Right atrium auricular region (tissue), 2 donors: ENCODE measurements around the gene LILRB3. TPM values are rescaled to one million over a fixed set of nuclear protein-coding genes. Genes with fewer than 3 reads are reported as not detected.

Experiments
- DNase-seq: peaks from one replicate; pipeline ENCODE4 v3.0.0-alpha.2; 2019; ENCODE audit warnings: low spot score
- H3K27ac ChIP-seq, 2 donors: fragments of 200-600 bp; sonication (generic); 1 replicate in 1 of 2; 2 replicates in 1 of 2; pipeline ENCODE4 v1.5.1; 2016 to 2019
- H3K27me3 ChIP-seq, 2 donors: fragments of 200-600 bp; sonication (generic); one replicate each; pipeline versions ENCODE4 v1.5.1 to v1.6.0; 2017 to 2019
- H3K36me3 ChIP-seq: fragments of 200-600 bp; sonication (generic); one replicate; pipeline ENCODE4 v1.5.1; 2016
- H3K4me1 ChIP-seq, 2 donors: fragments of 200-600 bp; sonication (generic); one replicate each; pipeline versions ENCODE4 v1.5.1 to v1.6.0; 2017 to 2019
- H3K4me3 ChIP-seq, 2 donors: fragments of 200-600 bp; sonication (generic); 1 replicate in 1 of 2; 2 replicates in 1 of 2; pipeline ENCODE4 v1.5.1; 2017 to 2019; ENCODE audit warnings: mild to moderate bottlenecking in 1 of 2, moderate library complexity in 1 of 2
- H3K9me3 ChIP-seq, 2 donors: fragments of 200-600 bp; sonication (generic); one replicate each; pipeline ENCODE4 v1.5.1; 2019
- total RNA-seq, 2 donors: library from RNA; depleted of rRNA; stranded (reverse); fragments of >200 nt; gene quantifications; one replicate each; pipeline ENCODE4 v1.1.0, GENCODE V29; 2016
- TF ChIP-seq, protein P1 (sequence below), 2 donors: fragments of 200-600 bp; sonication (generic); IDR thresholded peaks; one replicate each; pipeline ENCODE4 v1.5.1; 2019; ENCODE audit warnings: antibody characterized with exemption in 2 of 2

Gene LILRB3
- total RNA-seq, 2 donors from 2014 or later: 2.0 to 8.8 TPM

DNA sequence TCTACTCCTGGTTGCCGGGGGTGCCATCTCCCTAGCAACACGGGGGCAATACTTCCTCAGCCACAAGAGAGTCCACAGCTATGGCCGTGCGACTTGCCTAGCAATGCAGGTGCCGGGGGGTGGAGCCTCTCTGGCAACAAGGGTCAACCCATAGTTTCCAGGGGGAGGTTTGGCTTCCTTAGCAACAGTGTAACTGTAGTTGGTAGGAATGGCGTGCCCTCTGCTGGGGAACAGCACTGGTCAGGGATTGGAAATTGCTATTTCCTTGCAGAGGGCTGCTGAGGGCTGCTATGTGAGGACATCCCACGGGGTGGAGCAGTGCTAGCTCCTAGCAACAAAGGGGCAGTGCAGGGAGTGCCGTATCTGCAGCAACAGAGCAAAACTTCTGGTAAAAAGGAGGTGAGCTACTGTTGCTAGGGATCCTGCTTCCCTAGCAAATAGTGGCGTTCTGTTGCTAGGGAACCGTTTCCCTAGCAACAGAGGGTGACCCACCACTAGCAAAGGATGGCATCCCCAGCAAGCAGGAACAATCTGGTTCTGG is 42.8 kb downstream of the LILRB3 start:
- no peaks in the 10 kb centered on the region for H3K36me3 ChIP-seq
- DNase-seq: no peak
- no peaks in the 10 kb centered on the region for H3K4me1 ChIP-seq
- H3K27ac ChIP-seq: no peak overlapping the region
- no peak overlapping the region for H3K4me3 ChIP-seq
- no peaks in the 10 kb centered on the region for H3K9me3 ChIP-seq
- no peaks in the 10 kb centered on the region for H3K27me3 ChIP-seq
- TF ChIP-seq, protein P1, sequence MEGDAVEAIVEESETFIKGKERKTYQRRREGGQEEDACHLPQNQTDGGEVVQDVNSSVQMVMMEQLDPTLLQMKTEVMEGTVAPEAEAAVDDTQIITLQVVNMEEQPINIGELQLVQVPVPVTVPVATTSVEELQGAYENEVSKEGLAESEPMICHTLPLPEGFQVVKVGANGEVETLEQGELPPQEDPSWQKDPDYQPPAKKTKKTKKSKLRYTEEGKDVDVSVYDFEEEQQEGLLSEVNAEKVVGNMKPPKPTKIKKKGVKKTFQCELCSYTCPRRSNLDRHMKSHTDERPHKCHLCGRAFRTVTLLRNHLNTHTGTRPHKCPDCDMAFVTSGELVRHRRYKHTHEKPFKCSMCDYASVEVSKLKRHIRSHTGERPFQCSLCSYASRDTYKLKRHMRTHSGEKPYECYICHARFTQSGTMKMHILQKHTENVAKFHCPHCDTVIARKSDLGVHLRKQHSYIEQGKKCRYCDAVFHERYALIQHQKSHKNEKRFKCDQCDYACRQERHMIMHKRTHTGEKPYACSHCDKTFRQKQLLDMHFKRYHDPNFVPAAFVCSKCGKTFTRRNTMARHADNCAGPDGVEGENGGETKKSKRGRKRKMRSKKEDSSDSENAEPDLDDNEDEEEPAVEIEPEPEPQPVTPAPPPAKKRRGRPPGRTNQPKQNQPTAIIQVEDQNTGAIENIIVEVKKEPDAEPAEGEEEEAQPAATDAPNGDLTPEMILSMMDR (IDR thresholded peaks at IDR 0.05): peak in 1 of 2 donors; percentile 14

DNA sequence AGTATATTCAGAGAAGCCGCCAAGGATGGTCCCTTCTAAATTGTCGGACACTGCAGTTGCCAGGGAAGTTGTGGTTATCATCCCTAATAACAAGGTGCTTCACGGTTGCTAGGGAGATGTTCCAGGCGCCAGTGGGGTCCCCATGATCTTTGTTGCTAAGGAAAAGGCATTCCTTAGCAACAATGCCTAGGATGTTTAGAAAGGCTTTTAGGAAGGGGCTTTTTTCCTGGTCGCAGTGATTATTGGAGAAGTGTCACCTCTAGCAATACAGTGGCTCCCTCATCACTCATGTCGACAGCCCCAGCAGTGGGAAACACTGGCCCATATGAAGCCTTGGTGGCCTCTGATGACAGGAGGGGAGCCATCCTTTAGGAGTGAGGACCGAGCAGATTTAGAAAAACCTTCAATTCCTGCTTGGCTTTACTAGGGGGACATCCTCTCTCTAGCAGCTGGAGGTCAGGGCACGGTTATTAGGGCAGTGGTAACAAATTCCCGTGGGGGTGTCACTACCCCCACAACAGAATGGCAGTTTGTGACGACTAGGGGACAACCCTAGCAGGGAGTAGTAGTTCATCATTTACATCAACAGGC is 43.5 kb downstream of the LILRB3 start:
- Histone ChIP-seq H3K9me3 (no peaks in the 10 kb centered on the region), H3K36me3 (no peaks in the 10 kb centered on the region), H3K27me3 (no peaks in the 10 kb centered on the region), H3K4me3 (no peak overlapping the region), H3K4me1 (no peaks in the 10 kb centered on the region), H3K27ac (no peak overlapping the region)
- DNase-seq: no peak
- TF ChIP-seq, protein P1 (IDR thresholded peaks at IDR 0.05): no peak

DNA sequence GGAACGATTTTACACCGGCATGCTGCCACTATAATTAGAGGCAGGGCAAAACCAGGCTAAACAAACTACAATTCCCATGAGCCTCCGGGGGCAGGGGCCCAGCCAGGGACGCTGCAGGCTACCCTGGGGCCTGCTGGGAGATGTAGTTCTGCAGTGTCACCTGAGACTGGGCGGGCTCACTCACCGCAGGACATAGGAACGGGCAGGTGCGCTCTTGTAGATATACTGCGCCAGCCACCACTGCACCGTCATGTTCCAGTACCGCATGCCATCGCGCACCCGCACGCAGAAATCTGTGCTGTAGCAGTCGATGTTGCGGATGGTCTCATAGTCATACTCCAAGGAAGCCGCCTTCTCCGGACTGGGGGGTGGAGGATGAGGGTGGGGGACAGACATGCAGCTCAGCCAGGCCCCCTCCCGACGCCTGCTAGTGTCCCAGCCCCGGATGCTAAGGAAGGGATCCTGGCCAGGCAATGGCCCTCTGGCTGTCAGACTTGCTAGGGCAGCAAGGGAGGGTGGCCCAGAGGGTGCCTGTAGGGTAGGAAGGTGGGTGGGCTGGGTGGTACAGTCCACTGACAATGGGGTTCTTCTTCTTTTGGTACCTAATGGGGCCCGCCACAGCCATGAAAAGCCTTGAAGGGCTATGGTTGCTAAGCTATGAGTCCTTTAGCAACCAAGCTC is 44.1 kb downstream of the LILRB3 start:
- DNase-seq: no peak
- TF ChIP-seq, protein P1 (IDR thresholded peaks at IDR 0.05): no peak
- H3K4me1 ChIP-seq: no peaks in the 10 kb centered on the region
- H3K27ac ChIP-seq: no peak overlapping the region
- no peak overlapping the region for H3K4me3 ChIP-seq
- no peaks in the 10 kb centered on the region for H3K36me3 ChIP-seq
- H3K27me3 ChIP-seq: no peaks in the 10 kb centered on the region
- no peaks in the 10 kb centered on the region for H3K9me3 ChIP-seq

DNA sequence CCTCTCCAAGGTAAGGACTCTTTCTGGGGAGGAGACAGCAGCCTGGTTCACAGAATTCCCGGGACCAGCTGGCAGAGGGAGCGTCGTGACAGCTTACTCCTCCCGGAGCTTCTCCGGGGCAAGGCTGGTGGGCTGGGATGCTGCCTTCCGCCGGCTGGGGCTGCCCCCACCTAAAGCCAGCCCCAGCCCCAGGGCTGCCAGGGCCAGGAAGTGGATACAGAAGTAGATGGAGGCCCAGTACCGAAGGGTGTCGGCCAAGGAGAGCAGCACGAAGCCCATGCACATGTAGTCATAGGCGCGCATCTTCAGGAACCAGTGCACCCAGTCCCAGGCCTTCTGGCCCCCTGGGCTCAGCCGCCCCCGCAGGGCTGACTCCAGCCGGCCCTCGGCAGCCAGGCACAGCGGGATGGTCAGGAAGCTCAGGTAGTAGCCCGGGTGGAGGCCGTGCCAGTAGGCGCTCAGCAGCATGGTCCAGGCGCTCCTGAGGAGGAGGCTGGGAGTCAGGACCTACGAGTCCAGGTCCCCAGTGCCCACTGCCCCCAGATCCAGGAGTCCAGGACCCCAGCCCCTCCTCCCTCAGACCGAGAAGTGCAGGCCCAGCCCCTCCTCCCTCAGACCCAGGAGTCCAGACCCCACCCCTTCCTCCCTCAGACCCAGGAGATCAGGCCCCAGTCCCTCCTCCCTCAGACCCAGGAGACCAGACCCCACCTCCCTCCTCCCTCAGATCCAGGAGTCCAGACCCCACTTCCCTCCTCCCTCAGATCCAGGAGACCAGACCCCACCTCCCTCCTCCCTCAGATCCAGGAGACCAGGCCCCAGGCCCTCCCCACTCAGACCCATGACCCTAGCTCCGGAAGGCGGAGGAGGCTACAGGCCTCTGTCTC is 48.6 kb downstream of the LILRB3 start:
- Histone ChIP-seq H3K9me3 (no peaks in the 10 kb centered on the region), H3K27me3 (peaks cover 0 to 3% of the 10 kb centered on the region in 2 donors), H3K4me3 (no peak overlapping the region), H3K4me1 (peaks cover 0 to 7% of the 10 kb centered on the region in 2 donors), H3K27ac (no peak overlapping the region), H3K36me3 (no peaks in the 10 kb centered on the region)
- DNase-seq: no peak
- TF ChIP-seq, protein P1 (IDR thresholded peaks at IDR 0.05): no peak

DNA sequence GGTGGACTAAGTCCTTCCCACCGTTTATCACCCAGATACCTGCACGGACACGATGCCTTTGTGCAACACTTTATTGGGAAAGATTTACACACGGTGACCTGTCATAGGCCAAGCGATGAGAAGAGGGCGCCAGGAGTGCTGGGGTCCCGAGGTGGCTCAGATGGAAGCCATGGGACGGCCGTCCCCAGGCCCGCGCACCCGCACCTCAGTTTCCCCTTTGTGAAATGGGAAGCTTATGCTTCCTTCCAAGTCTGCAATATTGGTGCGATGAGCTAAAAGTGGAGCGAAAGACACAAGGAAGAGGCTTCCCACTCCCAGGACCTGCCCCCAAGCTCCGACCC is 49.5 kb downstream of the LILRB3 start:
- peak overlapping the region in 1 of 2 donors; percentile 32 for H3K27ac ChIP-seq
- H3K9me3 ChIP-seq: no peaks in the 10 kb centered on the region
- DNase-seq: no peak

More for the DNA sequence above, 49.5 kb downstream of the LILRB3 start:
- Histone ChIP-seq H3K4me1 (peaks cover 0 to 9% of the 10 kb centered on the region in 2 donors), H3K27me3 (peaks cover 0 to 3% of the 10 kb centered on the region in 2 donors), H3K4me3 (no peak overlapping the region), H3K36me3 (no peaks in the 10 kb centered on the region)
- TF ChIP-seq, protein P1 (IDR thresholded peaks at IDR 0.05): no peak
